MM.1S (cell line): ENCODE measurements around the gene GNAQ.

Experiments used
- DNase-seq: peaks from one replicate; pipeline ENCODE4 v3.0.0-alpha.2; 2015
- H2AFZ ChIP-seq: fragments of 300-600 bp; sonication (generic); 2 replicates; pipeline ENCODE4 v1.6.0; 2016; ENCODE audit warnings: antibody characterized with exemption, low read length
- H3F3A ChIP-seq: fragments of 300-600 bp; sonication (generic); 2 replicates; pipeline ENCODE4 v1.6.1; 2016; ENCODE audit warnings: mild to moderate bottlenecking, antibody characterized with exemption, low read length, moderate library complexity, mixed read lengths; ENCODE audit not compliant: insufficient read depth
- H3K27ac ChIP-seq: fragments of 300-600 bp; sonication (generic); 2 replicates; pipeline ENCODE4 v1.5.1; 2016; ENCODE audit warnings: mild to moderate bottlenecking, low read length
- H3K27me3 ChIP-seq: fragments of 300-600 bp; sonication (generic); replicated peaks from 2 replicates; pipeline ENCODE4 v1.6.0; 2016; ENCODE audit warnings: low read length; ENCODE audit not compliant: insufficient read depth
- H3K36me3 ChIP-seq: fragments of 300-600 bp; sonication (generic); replicated peaks from 2 replicates; pipeline ENCODE4 v1.6.1; 2016; ENCODE audit warnings: mild to moderate bottlenecking, low read length, mixed read lengths; ENCODE audit not compliant: insufficient read depth
- H3K4me1 ChIP-seq: fragments of 300-600 bp; sonication (generic); 2 replicates; pipeline ENCODE4 v1.6.1; 2016; ENCODE audit warnings: low read length, mixed read lengths
- H3K4me2 ChIP-seq: fragments of 300-600 bp; sonication (generic); 2 replicates; pipeline ENCODE4 v1.6.0; 2016; ENCODE audit warnings: low read depth, low read length
- H3K4me3 ChIP-seq: fragments of 300-600 bp; sonication (generic); 2 replicates; pipeline ENCODE4 v1.5.1; 2016; ENCODE audit warnings: low read length, mixed read lengths
- H3K79me2 ChIP-seq: fragments of 300-600 bp; sonication (generic); 2 replicates; pipeline ENCODE4 v1.6.1; 2016; ENCODE audit warnings: mixed run types, low read length, mixed read lengths
- H3K9ac ChIP-seq: fragments of 300-600 bp; sonication (generic); 2 replicates; pipeline ENCODE4 v1.6.1; 2016; ENCODE audit warnings: low read length, mixed read lengths
- H3K9me2 ChIP-seq: fragments of 300-600 bp; sonication (generic); replicated peaks from 2 replicates; pipeline ENCODE4 v1.6.1; 2016; ENCODE audit warnings: mild to moderate bottlenecking, low read length, mixed read lengths; ENCODE audit not compliant: insufficient read depth
- H3K9me3 ChIP-seq: fragments of 300-600 bp; sonication (generic); replicated peaks from 2 replicates; pipeline ENCODE4 v1.6.1; 2016; ENCODE audit warnings: mild to moderate bottlenecking, low read length, mixed read lengths; ENCODE audit not compliant: insufficient read depth
- H4K20me1 ChIP-seq: fragments of 300-600 bp; sonication (generic); 2 replicates; pipeline ENCODE4 v1.6.1; 2016; ENCODE audit warnings: mild to moderate bottlenecking, low read length, moderate library complexity, mixed read lengths; ENCODE audit not compliant: insufficient read depth
- EZH2 ChIP-seq: fragments of 300-600 bp; sonication (generic); optimal IDR thresholded peaks from 2 replicates; pipeline ENCODE3; 2017; ENCODE audit warnings: low read depth, mild to moderate bottlenecking, antibody characterized with exemption, low read length, mixed read lengths
- EZH2phosphoT487 ChIP-seq: fragments of 300-600 bp; sonication (generic); IDR thresholded peaks from 2 replicates; pipeline ENCODE4 v1.6.1; 2018; ENCODE audit warnings: antibody characterized with exemption, low read length
- TF ChIP-seq, protein P1 (sequence below): fragments of 300-600 bp; sonication (generic); IDR thresholded peaks from 2 replicates; pipeline ENCODE4 v1.5.1; 2016; ENCODE audit warnings: antibody characterized with exemption, low read length, mixed read lengths

Gene GNAQ

DNA sequence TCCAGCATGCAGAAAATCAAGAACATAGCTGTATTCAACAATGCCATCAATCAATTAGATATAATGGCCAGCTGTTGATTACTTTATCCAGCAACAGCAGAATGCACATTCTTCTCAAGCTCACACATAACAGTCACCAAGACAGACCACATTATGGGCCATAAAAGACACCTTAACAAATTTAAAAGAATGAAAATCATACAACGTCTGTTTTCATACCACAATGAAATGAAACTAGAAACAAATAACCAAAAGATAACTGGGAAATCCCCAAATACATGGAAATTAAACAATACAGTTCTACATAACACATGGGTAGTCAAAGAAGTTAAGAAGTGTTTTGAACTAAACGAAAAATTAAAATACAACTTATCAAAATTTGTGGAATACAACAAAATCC lies 252.6 kb downstream of the GNAQ start:
- Histone ChIP-seq H2AFZ (no peak overlapping the region), H3K9me3 (no peaks in the 10 kb centered on the region), H3K4me2 (peak overlapping the region; percentile 4; the same call in 1 of the 2 replicates), H3F3A (no peaks in the 10 kb centered on the region), H3K79me2 (no peaks in the 10 kb centered on the region), H3K27me3 (no peaks in the 10 kb centered on the region), H3K36me3 (no peaks in the 10 kb centered on the region), H4K20me1 (no peaks in the 10 kb centered on the region), H3K27ac (no peak overlapping the region), H3K9me2 (no peaks in the 10 kb centered on the region), H3K4me1 (no peaks in the 10 kb centered on the region), H3K4me3 (peak overlapping the region; percentile 21), H3K9ac (no peak overlapping the region)
- TF ChIP-seq EZH2 (no peak), EZH2phosphoT487 (no peak)
- TF ChIP-seq, protein P1, sequence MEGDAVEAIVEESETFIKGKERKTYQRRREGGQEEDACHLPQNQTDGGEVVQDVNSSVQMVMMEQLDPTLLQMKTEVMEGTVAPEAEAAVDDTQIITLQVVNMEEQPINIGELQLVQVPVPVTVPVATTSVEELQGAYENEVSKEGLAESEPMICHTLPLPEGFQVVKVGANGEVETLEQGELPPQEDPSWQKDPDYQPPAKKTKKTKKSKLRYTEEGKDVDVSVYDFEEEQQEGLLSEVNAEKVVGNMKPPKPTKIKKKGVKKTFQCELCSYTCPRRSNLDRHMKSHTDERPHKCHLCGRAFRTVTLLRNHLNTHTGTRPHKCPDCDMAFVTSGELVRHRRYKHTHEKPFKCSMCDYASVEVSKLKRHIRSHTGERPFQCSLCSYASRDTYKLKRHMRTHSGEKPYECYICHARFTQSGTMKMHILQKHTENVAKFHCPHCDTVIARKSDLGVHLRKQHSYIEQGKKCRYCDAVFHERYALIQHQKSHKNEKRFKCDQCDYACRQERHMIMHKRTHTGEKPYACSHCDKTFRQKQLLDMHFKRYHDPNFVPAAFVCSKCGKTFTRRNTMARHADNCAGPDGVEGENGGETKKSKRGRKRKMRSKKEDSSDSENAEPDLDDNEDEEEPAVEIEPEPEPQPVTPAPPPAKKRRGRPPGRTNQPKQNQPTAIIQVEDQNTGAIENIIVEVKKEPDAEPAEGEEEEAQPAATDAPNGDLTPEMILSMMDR = no peak
- no peak for DNase-seq

DNA sequence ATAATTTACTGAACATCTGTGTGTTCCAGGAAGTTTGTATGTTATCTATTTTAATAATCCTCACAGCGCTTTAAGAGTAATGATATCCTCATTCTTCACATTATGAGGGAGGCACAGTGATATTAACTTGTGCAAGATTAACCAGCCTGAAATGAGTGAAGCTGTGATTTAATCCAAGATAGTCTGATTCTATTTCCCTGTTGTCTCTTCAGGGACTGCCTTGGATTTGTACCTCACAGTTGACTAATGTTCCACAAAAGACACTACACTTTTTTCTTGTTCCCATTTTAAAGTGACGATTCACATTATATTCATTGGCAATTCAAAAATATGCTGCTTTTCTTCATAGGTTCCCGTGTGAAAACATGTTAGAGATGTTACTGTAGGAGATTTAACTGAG lies 258.2 kb downstream of the GNAQ start:
- H3F3A ChIP-seq = no peaks in the 10 kb centered on the region
- no peaks in the 10 kb centered on the region for H4K20me1 ChIP-seq
- no peaks in the 10 kb centered on the region for H3K4me1 ChIP-seq
- H2AFZ ChIP-seq = no peak overlapping the region
- no peak overlapping the region for H3K4me2 ChIP-seq
- H3K27ac ChIP-seq = no peak overlapping the region
- no peaks in the 10 kb centered on the region for H3K36me3 ChIP-seq
- no peaks in the 10 kb centered on the region for H3K27me3 ChIP-seq
- DNase-seq = no peak
- TF ChIP-seq EZH2 = no peak
- TF ChIP-seq, protein P1 = no peak
- TF ChIP-seq EZH2phosphoT487 = no peak
- H3K9ac ChIP-seq = no peak overlapping the region
- no peaks in the 10 kb centered on the region for H3K9me2 ChIP-seq
- H3K79me2 ChIP-seq = no peaks in the 10 kb centered on the region
- H3K9me3 ChIP-seq = no peaks in the 10 kb centered on the region
- H3K4me3 ChIP-seq = no peak overlapping the region

DNA sequence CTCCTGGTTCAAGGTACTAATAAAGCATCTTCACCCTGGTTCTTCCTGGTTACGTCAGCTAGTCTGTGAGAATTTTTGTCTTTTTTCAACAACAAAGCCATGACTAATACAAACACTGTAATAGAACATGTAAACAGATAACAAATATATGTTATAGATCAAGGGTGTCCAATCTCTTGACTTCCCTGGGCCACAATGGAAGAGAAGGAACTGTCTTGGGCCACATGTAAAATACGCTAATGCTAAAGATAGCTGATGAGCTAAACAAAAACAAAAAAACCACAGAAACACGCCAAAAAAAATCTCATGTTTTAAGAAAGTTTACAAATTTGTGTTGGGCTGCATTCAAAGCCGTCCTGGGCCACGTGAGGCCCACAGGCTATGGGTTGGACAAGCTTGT lies 259.0 kb downstream of the GNAQ start:
- Histone ChIP-seq H3K27me3 (no peaks in the 10 kb centered on the region), H3K36me3 (no peaks in the 10 kb centered on the region), H3K27ac (no peak overlapping the region), H3K79me2 (no peaks in the 10 kb centered on the region), H3K4me3 (no peak overlapping the region), H2AFZ (no peak overlapping the region), H3K9ac (no peak overlapping the region), H3K9me3 (no peaks in the 10 kb centered on the region), H3K4me2 (no peak overlapping the region), H3F3A (no peaks in the 10 kb centered on the region), H3K4me1 (no peaks in the 10 kb centered on the region), H4K20me1 (no peaks in the 10 kb centered on the region), H3K9me2 (no peaks in the 10 kb centered on the region)
- TF ChIP-seq EZH2 (no peak), EZH2phosphoT487 (no peak)
- TF ChIP-seq, protein P1 = no peak
- no peak for DNase-seq
